HG02970 (cell line): ENCODE measurements around the gene TAF13.
"Not testable (repeated sequence)": the region's sequence is repeated elsewhere in the genome, so short reads cannot be mapped to it uniquely, and the experiment has no call there.

Experiments used
- ATAC-seq: cut with Tn5 transposase; IDR thresholded peaks from one replicate; pipeline ENCODE4 v1.9.1; 2021; ENCODE audit warnings: mild to moderate bottlenecking, moderate library complexity, moderate number of reproducible peaks; ENCODE audit not compliant: unreplicated experiment, low FRiP score

Gene TAF13

DNA sequence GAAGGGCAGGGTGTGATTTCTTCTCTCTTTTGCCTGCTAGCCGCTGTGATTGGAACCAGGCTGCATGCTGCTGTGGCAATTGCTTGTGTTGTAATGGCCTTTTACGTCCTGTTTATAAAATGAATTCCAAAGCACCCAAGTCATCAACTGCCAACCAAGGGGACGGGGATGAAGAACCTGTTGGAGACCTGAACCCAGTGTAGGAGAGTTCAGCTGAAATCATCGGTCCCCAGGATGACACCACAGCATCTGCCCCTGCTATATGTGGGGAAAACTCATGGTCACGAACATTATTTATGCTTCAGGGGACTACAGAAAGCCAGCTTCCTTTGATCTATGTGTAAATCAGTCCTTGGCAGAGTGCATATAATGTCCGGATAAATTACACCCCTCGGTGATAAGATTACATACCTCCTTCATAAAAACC, 18.6 kb upstream of the TAF13 start:
- ATAC-seq, result no peak

DNA sequence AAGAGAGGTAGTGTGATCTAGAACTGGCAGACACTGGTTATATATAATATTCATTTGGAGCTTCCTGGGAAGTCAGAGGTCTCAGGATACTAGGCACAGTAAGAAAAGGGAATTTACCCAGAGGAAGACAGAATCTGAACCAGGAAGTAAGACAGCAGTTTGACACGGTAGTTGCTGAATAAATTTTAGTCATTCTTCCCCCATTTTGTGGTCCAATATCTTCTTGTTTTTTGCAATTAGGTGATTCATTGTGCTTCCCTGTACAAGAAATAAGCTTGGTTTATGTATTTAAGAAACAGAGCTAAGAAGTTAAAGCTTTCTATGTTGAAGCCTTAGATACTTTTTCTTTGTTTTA, 16.0 kb upstream of the TAF13 start:
- ATAC-seq, result no peak

DNA sequence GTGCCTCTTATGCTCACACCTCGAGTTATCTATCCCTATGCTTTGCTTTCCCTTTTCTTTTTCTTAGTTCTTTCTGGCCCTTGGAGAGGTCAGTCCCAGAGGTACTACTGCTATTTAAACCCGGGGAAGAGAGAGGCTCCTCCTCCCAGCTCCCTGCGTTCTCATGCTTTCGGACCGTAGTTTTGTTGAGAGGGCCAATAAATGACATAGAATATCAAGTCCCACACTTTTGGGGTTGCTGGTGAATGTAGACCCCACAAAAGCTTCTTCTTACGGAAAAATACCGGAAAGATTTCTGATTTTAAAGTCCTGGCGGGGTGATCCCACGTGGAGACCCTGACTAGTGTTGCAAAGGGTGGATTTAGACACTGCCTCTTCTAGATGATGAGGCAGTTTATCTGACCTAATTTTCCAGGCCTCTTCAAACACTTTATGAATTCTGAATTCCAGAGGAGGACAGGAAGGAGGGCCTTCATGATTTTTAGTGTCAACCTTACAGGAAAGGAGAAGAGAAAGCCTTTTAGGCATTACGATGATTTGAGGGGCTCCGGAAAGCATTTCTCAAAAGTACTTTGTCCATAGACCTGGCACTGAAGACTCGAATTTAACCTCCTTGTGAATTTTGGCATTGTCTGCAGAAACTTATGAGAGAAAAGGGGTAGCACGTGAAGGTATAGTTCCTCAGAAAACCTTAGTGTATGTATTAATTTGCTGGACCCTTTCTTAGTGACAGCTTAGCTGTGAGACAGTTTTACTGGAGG, 15.5 kb upstream of the TAF13 start:
- peak; percentile 29 for ATAC-seq

DNA sequence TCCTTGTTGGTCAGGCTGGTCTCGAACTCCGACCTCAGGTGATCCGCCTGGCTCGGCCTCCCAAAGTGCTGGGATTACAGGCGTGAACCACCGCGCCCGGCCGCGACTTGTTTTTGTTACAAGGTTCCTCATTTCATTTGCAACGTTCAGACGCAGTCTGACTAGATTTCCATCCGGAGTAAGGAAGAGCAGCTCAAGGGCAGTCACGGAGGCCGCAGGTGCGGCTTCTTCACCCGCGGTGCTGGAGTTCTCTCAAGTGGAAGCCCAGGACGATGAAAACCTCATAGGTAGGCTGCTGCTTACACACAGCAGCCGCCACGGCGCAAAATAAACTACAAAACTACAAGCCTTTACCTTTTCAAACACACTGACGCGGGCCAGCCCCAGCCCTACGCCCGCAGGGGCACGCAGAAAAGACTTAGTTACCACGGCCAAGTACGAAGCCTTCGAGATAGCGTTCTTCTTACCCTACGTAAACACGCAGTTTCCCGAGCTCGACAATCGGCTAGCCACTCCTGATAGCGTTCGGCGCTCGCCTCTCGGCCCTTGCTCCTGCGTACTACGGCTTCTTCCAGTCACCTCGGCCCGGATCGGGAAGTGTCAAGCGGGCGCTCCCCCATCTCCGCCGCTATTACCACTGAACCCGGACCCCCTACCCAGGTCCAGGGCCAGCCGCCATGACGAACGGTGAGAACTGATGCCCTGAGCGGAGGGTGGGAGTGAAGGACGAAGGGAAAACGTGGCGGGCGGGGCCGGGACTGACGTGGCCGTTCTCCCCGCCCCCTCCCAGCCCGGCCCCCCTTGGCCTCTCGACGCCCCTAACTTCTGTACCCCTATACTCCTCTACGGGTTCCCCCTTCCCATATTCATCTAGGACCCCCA, 14.6 kb upstream of the TAF13 start, which contains the start of gene TMEM167B:
Gene TMEM167B (plus strand): TSS at position 569 of the 882 bp plus-strand sequence. CDS start 109 bp downstream, at position 678.
- ATAC-seq, result peak; percentile 93

DNA sequence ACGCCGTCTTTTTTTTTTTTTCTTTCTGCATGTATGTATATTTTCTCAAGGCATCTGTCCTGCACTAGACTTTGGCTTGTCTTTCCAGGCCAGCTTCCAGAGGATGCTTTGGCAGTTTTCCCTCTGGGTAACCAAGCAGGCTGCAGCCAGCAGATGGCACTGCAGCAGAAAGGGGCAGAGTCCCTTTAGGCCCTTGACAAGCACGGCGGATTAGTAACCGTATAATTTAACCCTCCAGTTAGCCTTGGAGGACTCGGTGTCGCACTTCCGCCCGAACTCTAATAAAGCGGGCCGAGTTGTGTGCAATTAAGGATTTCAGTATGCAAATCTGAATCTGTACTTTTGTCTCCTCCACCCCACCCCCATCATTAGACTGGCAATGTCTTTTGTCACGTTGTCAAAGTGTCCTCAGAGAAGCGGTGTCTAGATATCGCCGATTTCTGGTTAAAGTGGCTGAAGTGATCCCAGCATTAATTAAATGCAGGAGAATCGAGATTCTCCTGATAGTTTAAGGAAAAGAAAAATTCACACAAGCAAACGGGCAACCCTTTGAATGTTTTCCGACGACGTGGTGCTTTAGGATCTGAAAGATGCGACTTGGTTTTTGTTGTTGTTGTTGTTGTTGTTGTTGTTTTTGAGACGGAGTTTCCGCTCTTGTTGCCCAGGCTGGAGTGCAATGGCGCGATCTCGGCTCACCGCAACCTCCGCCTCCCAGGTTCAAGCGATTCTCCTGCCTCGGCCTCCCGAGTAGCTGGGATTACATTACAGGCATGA, 13.6 kb upstream of the TAF13 start:
- ATAC-seq, result no peak

DNA sequence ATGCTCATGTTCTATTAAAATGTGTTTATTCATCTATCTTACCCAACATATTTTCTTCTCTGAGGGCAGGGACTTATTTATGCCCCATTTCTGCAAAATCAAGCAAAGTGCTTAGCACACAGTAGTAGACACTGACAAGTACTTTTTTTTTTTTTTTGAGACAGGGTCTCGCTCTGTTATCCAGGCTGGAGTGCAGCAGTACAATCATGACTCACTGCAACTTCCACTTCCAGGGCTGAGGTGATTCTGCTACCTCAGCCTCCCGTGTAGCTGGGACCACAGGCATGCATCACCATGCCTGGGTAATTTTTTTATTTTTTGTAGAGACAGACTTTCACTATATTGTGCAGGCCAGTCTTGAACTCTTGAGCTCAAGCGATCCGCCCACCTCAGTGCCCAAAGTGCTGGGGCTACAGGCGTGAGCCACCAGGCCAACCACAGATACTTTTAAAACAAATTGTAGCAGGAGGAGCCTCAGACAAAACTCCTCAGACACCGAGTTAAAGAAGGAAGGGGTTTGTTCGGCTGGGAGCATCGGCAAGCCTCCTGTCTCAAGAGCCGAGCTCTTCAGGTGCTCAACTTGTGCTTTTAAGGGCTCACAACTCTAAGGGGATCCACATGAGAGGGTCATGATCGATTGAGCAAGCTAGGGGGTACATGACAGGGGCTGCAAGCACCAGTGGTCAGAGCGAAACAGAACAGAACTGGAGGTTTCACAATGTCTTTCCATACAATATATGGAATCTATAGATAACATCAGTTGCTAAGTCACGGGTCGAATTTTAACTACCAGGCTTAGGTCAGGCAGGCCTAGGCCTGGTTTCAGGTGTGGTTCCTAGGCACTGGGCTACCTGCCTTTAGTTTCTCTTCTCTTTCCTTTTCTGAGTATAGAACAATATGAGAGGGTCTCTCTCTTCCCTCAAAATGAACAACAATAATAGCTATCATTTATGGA, 9.0 kb upstream of the TAF13 start:
- no peak for ATAC-seq

DNA sequence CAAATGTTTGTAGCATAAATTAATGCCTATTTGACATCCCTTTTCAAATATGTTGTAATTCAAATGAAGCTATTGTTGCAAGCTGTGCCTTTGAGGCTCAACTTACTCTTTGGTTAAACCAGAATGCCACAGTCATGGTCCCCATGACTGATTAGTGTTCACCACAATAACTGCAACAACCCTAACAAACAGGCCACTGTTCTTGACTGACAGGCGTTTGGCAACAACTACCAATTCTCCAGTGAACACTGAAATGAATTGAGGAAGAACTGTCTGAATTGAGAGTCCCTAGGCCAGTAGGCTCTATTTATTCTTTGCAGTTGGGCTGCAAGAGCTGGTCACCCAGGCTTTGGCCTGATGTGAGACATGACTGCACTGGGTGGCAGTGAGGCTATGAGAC, 8.1 kb upstream of the TAF13 start:
- ATAC-seq, result no peak

DNA sequence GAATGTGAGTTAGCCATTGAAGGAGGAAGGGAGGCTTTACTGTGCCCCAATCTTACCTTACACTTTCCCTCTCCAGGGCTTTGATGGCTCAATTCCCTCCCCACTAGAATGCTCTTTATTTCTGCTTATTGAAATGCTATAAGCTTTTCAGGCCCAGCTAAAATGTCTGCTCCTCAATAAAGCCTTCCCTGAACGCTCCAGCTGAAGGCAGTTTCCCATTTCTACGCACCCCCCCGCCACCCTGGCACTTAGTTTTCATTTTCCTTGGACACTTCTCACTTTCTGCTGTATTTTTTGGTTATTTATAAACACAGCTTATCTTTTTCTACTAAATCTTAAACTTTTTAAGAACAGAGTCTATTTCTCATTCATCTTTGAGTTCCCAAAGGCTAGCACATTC, 7.7 kb upstream of the TAF13 start:
- ATAC-seq, result no peak

DNA sequence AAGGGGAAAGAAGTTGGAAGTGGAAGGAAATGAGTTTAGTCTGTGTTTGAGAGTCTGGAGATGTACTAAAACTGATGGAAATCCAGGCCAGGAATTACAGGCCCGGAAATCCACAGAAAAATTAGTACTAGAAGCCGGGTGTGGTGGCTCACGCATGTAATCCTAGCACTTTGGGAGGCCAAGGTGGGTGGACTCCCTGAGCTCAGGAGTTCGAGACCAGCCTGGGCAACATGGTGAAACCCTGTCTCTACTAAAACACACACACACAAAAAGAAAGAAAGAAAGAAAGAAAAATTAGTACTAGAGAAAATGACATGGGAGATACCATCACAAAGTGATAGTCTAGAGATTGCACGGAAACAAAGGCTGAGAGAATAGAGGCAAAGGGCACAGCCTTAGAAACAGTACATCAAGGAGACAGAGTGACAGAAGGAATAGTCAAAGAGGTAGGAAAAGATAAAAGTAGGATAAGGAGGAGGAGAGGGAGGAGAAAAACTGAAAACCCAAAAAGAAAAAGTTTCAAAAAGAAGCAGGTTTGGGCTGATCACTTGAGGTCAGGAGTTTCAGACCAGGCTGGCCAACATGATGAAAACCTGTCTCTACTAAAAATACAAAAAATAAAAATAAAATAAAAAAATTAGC, 4.8 kb upstream of the TAF13 start:
- no peak for ATAC-seq

DNA sequence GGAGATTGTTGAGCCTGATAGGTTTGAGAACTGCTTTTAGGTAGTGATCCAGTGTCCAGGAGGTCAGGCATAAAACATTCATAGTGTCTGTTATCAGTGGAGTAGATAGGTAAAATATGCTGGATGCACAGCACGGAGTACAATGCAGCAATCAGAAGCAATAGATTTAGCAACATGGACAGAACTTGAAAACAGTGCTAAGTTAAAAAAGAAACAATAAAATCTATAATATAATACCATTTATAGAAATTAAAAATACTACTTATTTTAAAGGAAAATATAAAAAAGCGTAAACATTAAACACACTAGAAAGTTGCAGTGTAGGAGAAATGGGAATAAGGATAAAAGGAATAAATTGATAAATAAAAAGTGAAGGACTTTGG, 3.4 kb upstream of the TAF13 start:
- ATAC-seq, result no peak

DNA sequence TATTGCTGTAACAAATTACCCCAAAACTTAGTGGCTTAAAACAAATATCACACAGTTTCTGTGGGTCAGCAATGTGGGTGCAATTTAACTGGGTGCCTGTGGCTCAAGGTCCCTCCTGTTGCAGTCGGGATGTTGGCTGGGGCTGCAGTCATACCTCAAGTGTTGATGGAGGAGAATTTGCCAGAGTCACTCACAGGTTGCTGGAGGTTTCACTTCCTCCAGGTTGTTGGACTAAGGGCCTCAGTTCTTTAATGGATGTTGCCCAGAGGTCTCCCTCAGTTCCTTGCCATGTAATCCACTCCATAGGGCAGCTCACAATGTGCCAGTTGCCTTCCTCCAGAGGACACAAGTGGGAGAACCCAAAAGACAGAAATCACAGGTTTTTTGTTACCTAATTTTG, 2.5 kb upstream of the TAF13 start:
- no peak for ATAC-seq

DNA sequence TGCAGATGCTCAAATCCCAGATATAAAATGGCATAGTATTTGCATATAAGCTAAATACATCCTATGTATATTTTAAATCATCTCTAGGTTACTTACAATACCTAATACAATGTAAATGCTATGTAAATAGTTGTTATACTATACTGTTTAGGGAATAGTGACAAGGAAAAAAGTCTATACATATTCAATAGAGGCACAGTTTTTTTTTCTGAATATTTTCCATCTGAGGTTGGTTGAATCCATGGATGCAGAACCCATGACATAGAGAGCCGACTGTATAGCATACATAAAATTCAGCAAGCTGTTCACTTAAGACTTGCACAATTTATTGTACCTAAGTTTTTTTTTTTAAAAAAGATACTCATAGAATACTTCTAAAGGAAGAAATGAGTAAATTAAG, 6.5 kb downstream of the TAF13 start:
- no peak for ATAC-seq

DNA sequence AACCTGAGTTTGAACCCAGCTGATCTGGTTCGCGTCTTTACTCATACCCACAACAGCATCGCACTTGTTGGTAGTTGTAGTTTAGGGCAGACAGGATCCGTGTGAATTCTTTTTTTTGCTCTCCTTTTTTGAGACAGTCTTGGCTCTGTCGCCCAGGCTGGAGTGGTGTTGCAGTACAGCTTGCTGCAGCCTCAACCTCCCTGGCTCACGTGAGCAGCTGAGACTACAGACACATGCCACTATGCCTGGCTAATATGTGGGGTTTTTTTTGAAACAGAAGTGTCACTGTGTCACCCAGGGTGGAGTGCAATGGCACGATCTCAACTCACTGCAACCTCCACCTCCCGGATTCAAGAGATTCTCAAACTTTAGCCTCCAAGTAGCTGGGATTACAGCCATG, 7.9 kb downstream of the TAF13 start:
- ATAC-seq, result no peak

DNA sequence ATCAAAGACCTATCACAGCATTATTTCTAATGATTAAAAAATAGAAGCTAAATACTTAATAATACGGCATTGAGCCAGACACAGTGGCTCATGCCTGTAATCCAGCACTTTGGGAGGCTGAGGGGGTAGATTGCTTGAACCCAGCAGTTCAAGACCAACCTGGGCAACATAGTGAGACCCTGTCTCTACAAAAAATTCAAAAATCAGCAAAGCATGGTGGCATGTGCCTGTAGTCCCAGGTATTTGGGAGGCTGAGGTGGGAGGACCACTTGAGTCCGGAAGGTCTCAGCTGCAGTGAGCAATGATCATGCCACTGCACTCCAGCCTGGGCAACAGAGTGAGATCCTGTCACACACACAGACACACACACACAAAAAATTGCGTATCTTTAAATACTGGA, 10.7 kb downstream of the TAF13 start:
- ATAC-seq, result no peak

DNA sequence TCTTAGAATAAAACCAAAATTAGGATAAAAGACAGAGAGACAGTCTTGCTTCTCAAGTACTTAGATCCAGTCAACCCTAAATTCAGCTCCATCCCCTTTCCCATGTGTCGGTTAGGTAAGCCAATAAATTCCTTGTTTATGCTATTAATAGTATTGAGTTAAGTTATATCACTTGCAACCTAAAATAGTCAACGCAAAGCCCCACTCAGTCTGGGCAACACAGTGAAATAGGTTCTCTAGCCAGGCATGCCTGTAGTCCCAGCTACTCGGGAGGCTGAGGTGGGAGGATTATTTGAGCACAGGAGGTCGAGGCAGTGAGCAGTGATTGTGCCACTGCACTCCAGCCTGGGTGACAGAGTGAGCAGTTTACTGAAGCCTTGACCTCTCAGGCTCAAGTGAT, 14.6 kb downstream of the TAF13 start:
- no peak for ATAC-seq

DNA sequence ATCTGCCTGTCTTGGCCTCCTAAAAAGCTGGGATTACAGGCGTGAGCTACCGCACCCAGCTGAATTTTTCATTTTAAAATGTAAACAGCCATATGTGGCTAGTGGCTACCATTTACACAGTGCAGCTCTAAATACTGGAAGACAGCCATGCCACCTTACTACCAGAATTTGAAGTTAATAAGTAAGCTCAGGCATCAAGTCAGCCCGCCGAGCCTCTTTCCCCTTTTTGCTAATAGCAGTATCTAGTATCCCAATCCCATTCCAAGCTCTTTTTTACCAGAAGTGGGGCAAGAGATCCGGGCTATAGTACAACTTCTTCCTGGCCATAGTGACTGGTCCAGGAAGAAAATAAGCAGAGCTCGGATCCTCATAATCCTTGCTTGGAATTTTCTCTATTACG, 15.1 kb downstream of the TAF13 start:
- no peak for ATAC-seq

DNA sequence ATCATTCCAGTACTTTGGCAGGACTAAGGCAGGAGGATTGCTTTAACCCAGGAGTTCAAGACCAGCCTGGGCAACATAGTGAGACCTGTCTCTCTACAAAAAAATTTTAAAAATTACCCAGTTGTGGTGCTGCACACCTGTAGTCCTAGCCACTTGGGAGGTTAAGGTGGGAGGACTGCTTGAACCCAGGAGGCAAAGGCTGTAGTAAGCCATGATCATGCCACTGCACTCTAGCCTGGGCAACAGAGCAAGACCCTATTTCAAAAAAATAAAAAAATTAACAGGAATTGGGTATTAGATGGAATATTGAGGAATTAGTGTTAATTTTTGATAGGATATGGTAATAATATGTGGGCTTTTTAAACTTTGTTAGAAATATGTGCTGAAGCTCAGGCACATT, 16.8 kb downstream of the TAF13 start:
- ATAC-seq, result no peak

DNA sequence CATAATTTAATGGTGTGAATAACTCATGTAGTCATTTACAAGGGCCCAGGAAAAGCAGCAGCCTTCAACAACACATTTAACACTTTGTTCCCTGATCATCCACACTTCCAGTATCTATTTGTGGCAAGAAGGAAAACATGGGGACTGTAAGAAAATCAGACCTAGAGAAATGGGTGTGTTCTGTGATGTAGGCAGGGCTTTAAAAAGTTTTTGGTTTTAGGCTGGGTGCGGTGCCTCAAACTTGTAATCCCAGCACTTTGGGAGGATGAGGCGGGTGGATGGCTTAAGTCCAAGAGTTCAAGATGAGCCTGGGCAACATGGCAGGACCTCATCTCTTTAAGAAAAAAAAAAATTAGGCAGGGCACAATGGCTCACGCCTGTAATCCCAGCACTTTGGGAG, 19.7 kb downstream of the TAF13 start:
- ATAC-seq, result no peak

DNA sequence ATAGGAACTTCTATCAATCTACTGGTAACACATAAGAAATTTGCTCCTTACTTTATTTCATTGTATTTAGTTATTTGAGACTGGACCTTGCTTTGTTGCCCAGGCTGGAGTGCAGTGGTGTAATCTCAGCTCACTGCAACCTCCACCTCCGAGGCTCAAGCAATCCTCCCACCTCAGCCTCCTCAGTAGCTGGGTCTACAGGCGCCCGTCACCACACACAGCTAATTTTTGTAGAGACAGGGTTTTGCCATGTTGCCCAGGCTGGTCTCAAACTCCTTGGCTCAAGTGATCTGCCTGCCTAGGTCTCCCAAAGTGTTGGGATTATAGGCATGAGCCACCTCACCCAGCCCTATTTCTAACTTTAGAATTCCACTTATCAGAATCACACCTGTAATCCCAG, 23.7 kb downstream of the TAF13 start:
- not testable (repeated sequence) for ATAC-seq
